Activated CD8-positive, alpha-beta memory T cell treated with anti-CD3 and anti-CD28 coated beads, Interleukin-2, amount 10 ng/mL, durations not matched to agents 7 days and 5 days (primary cell): ENCODE measurements around the gene SMIM5. TPM values are rescaled to one million over a fixed set of nuclear protein-coding genes. Genes with fewer than 3 reads are reported as not detected.

Source experiments
- ATAC-seq: fragments of 150-1000 bp; cut with Tn5 transposase; one replicate; pipeline ENCODE4 v1.10.0; 2021; ENCODE audit warnings: moderate library complexity
- CTCF ChIA-PET: fragments of 350-600 bp; sonication (Branson Sonifier 250); formaldehyde crosslinking; loops from one replicate; lab custom pipeline; 2021; ENCODE audit warnings: antibody characterized with exemption; lab: Charles Lee
- DNase-seq: peaks from one replicate; pipeline ENCODE4 v3.0.0-alpha.2; 2020
- H3K27ac Mint-ChIP-seq: one replicate; pipeline ENCODE4 v1.8.0; 2021; ENCODE audit warnings: mild to moderate bottlenecking, mixed read lengths
- H3K27me3 Mint-ChIP-seq: one replicate; pipeline ENCODE4 v1.8.0; 2021; ENCODE audit warnings: mixed read lengths
- H3K36me3 Mint-ChIP-seq: one replicate; pipeline ENCODE4 v1.8.0; 2021; ENCODE audit warnings: mild to moderate bottlenecking, mixed read lengths
- H3K4me1 Mint-ChIP-seq: one replicate; pipeline ENCODE4 v1.8.0; 2021; ENCODE audit warnings: mixed read lengths
- H3K4me3 Mint-ChIP-seq: one replicate; pipeline ENCODE4 v1.8.0; 2021; ENCODE audit warnings: mild to moderate bottlenecking, moderate library complexity, mixed read lengths
- H3K9me3 Mint-ChIP-seq: one replicate; pipeline ENCODE4 v1.8.0; 2022; ENCODE audit warnings: low read depth, mixed read lengths
- total RNA-seq, 2 experiments: library from RNA; stranded (reverse); gene quantifications; one replicate each; pipeline ENCODE4 v1.2.3, GENCODE V29; 2021

The SMIM5 gene
- total RNA-seq, 2 experiments from 2014 or later: 0.15 TPM; not detected in 1

- ATAC-seq (no peak), DNase-seq (no peak)
- Mint-ChIP-seq H3K4me1 (peaks cover 21% of the 10 kb centered on the region), H3K4me3 (no peak overlapping the region), H3K27ac (no peak overlapping the region), H3K36me3 (peaks cover 29% of the 10 kb centered on the region), H3K9me3 (no peaks in the 10 kb centered on the region), H3K27me3 (no peaks in the 10 kb centered on the region)
- CTCF ChIA-PET: interaction anchor here (0.6 to 26.3 kb wide), 3 partner anchors 8 to 78 kb away, joined by 3 to 428 read pairs (median 17); partner anchors contain the start of gene SMIM5
These were observed 37.6 kb downstream of the SMIM5 start for GRCh38 chr17:75670868-75671267.

- no peak for DNase-seq
- H3K4me3 Mint-ChIP-seq: no peak overlapping the region
- ATAC-seq: no peak
- H3K36me3 Mint-ChIP-seq: peaks cover 34% of the 10 kb centered on the region
- H3K27me3 Mint-ChIP-seq: no peaks in the 10 kb centered on the region
- CTCF ChIA-PET: interaction anchor here (0.8 to 26.3 kb wide), 5 partner anchors 11 to 77 kb away, joined by 3 to 428 read pairs (median 4); partner anchors contain the start of gene SMIM5
- peaks cover 21% of the 10 kb centered on the region for H3K4me1 Mint-ChIP-seq
- no peaks in the 10 kb centered on the region for H3K9me3 Mint-ChIP-seq
- no peak overlapping the region for H3K27ac Mint-ChIP-seq
These were observed 38.8 kb downstream of the SMIM5 start for GRCh38 chr17:75672011-75672410.

GRCh38 chr17:75673487-75673886 lies 40.3 kb downstream of the SMIM5 start:
- no peaks in the 10 kb centered on the region for H3K9me3 Mint-ChIP-seq
- ATAC-seq: no peak

GRCh38 chr17:75676461-75676860 lies 43.2 kb downstream of the SMIM5 start:
- CTCF ChIA-PET: interaction anchor here (0.8 to 26.3 kb wide), 7 partner anchors 9 to 72 kb away, joined by 3 to 428 read pairs (median 8); partner anchors contain the start of genes RECQL5, SAP30BP and SMIM5
- Mint-ChIP-seq H3K4me1 (peaks cover 15% of the 10 kb centered on the region), H3K27ac (no peak overlapping the region), H3K9me3 (no peaks in the 10 kb centered on the region), H3K4me3 (no peak overlapping the region), H3K27me3 (no peaks in the 10 kb centered on the region), H3K36me3 (peaks cover 19% of the 10 kb centered on the region)
- DNase-seq (no peak), ATAC-seq (no peak)

More at GRCh38 chr17:75673487-75673886, 40.3 kb downstream of the SMIM5 start:
- Mint-ChIP-seq H3K27me3 (no peaks in the 10 kb centered on the region), H3K4me1 (peaks cover 25% of the 10 kb centered on the region), H3K36me3 (peaks cover 32% of the 10 kb centered on the region), H3K27ac (peak overlapping the region; percentile 11), H3K4me3 (no peak overlapping the region)
- DNase-seq: no peak
- CTCF ChIA-PET: interaction anchor here (0.8 to 26.3 kb wide), 6 partner anchors 15 to 75 kb away, joined by 3 to 428 read pairs (median 3); partner anchors contain the start of gene SMIM5

GRCh38 chr17:75679706-75680211 lies 46.5 kb downstream of the SMIM5 start:
- DNase-seq: no peak
- ATAC-seq: no peak
- Mint-ChIP-seq H3K36me3 (peaks cover 12% of the 10 kb centered on the region), H3K9me3 (no peaks in the 10 kb centered on the region), H3K27me3 (no peaks in the 10 kb centered on the region), H3K27ac (no peak overlapping the region), H3K4me1 (peaks cover 16% of the 10 kb centered on the region), H3K4me3 (no peak overlapping the region)
- CTCF ChIA-PET: interaction anchor here (3.2 to 26.3 kb wide), 2 partner anchors 46 to 69 kb away, joined by 11 to 428 read pairs; partner anchors contain the start of gene SMIM5

- no peak for DNase-seq
- no peak for ATAC-seq
- no peaks in the 10 kb centered on the region for H3K27me3 Mint-ChIP-seq
- no peak overlapping the region for H3K27ac Mint-ChIP-seq
- CTCF ChIA-PET: interaction anchor here (1.4 to 26.3 kb wide), 3 partner anchors 47 to 80 kb away, joined by 3 to 428 read pairs (median 11); partner anchors contain the start of gene SMIM5
- no peaks in the 10 kb centered on the region for H3K9me3 Mint-ChIP-seq
- H3K4me3 Mint-ChIP-seq: no peak overlapping the region
- peaks cover 15% of the 10 kb centered on the region for H3K4me1 Mint-ChIP-seq
- H3K36me3 Mint-ChIP-seq: peaks cover 11% of the 10 kb centered on the region
These were observed 47.2 kb downstream of the SMIM5 start for GRCh38 chr17:75680431-75680830.

GRCh38 chr17:75681289-75681688 lies 48.1 kb downstream of the SMIM5 start:
- no peaks in the 10 kb centered on the region for H3K27me3 Mint-ChIP-seq
- no peak for DNase-seq
- no peak overlapping the region for H3K27ac Mint-ChIP-seq
- no peaks in the 10 kb centered on the region for H3K9me3 Mint-ChIP-seq
- CTCF ChIA-PET: interaction anchor here (1.4 to 26.3 kb wide), 4 partner anchors 48 to 80 kb away, joined by 3 to 428 read pairs (median 9); partner anchors contain the start of gene SMIM5
- no peak overlapping the region for H3K4me3 Mint-ChIP-seq
- no peak for ATAC-seq
- H3K4me1 Mint-ChIP-seq: peaks cover 15% of the 10 kb centered on the region
- H3K36me3 Mint-ChIP-seq: peaks cover 11% of the 10 kb centered on the region

GRCh38 chr17:75683583-75683982 lies 50.3 kb downstream of the SMIM5 start:
- ATAC-seq: no peak
- Mint-ChIP-seq H3K4me1 (peaks cover 23% of the 10 kb centered on the region), H3K27me3 (no peaks in the 10 kb centered on the region), H3K9me3 (no peaks in the 10 kb centered on the region), H3K4me3 (no peak overlapping the region), H3K27ac (no peak overlapping the region), H3K36me3 (peaks cover 14% of the 10 kb centered on the region)
- CTCF ChIA-PET: interaction anchor here (0.7 to 26.3 kb wide), 4 partner anchors 8 to 65 kb away, joined by 4 to 428 read pairs (median 5); no protein-coding TSS in a partner anchor
- DNase-seq: no peak

GRCh38 chr17:75684249-75684648 lies 51.0 kb downstream of the SMIM5 start:
- Mint-ChIP-seq H3K27ac (no peak overlapping the region), H3K9me3 (no peaks in the 10 kb centered on the region), H3K4me1 (peaks cover 28% of the 10 kb centered on the region), H3K36me3 (peaks cover 13% of the 10 kb centered on the region), H3K27me3 (no peaks in the 10 kb centered on the region), H3K4me3 (no peak overlapping the region)
- CTCF ChIA-PET: interaction anchor here (1.1 to 26.3 kb wide), 3 partner anchors 9 to 65 kb away, joined by 4 to 428 read pairs (median 6); no protein-coding TSS in a partner anchor
- no peak for DNase-seq
- no peak for ATAC-seq

GRCh38 chr17:75684924-75685323 lies 51.7 kb downstream of the SMIM5 start:
- H3K27me3 Mint-ChIP-seq: no peaks in the 10 kb centered on the region
- H3K27ac Mint-ChIP-seq: no peak overlapping the region
- ATAC-seq (no peak), DNase-seq (no peak)
- H3K9me3 Mint-ChIP-seq: no peaks in the 10 kb centered on the region
- CTCF ChIA-PET: interaction anchor here (1.3 to 26.3 kb wide), 2 partner anchors 52 to 64 kb away, joined by 4 to 428 read pairs; partner anchors contain the start of gene SMIM5
- peaks cover 35% of the 10 kb centered on the region for H3K4me1 Mint-ChIP-seq
- no peak overlapping the region for H3K4me3 Mint-ChIP-seq
- H3K36me3 Mint-ChIP-seq: peaks cover 15% of the 10 kb centered on the region

- DNase-seq (no peak), ATAC-seq (no peak)
- no peak overlapping the region for H3K27ac Mint-ChIP-seq
- H3K36me3 Mint-ChIP-seq: peaks cover 15% of the 10 kb centered on the region
- H3K4me3 Mint-ChIP-seq: no peak overlapping the region
- H3K9me3 Mint-ChIP-seq: no peaks in the 10 kb centered on the region
- no peaks in the 10 kb centered on the region for H3K27me3 Mint-ChIP-seq
- CTCF ChIA-PET: interaction anchor here (1.0 to 26.3 kb wide), 3 partner anchors 9 to 63 kb away, joined by 4 to 428 read pairs (median 4); partner anchors contain the start of gene SMIM5
- H3K4me1 Mint-ChIP-seq: peaks cover 40% of the 10 kb centered on the region
These were observed 52.3 kb downstream of the SMIM5 start for GRCh38 chr17:75685499-75685898.

- Mint-ChIP-seq H3K4me3 (no peak overlapping the region), H3K4me1 (peaks cover 52% of the 10 kb centered on the region), H3K36me3 (peaks cover 12% of the 10 kb centered on the region), H3K27me3 (no peaks in the 10 kb centered on the region), H3K27ac (peak overlapping the region; percentile 38), H3K9me3 (no peaks in the 10 kb centered on the region)
- ATAC-seq: peak; percentile 35
- CTCF ChIA-PET: interaction anchor here (0.6 to 26.3 kb wide), 7 partner anchors 13 to 191 kb away, joined by 3 to 428 read pairs (median 3); partner anchors contain the start of genes GALK1 and SMIM5
- DNase-seq: no peak
These were observed 55.1 kb downstream of the SMIM5 start for GRCh38 chr17:75688209-75688825.

- no peaks in the 10 kb centered on the region for H3K9me3 Mint-ChIP-seq
- DNase-seq (peak; percentile 49), ATAC-seq (peak; percentile 43)
- peak overlapping the region; percentile 38 for H3K27ac Mint-ChIP-seq
- H3K27me3 Mint-ChIP-seq: no peaks in the 10 kb centered on the region
- H3K4me1 Mint-ChIP-seq: peaks cover 50% of the 10 kb centered on the region
- CTCF ChIA-PET: interaction anchor here (1.6 to 26.3 kb wide), 4 partner anchors 14 to 59 kb away, joined by 4 to 428 read pairs (median 11); partner anchors contain the start of gene SMIM5
- H3K36me3 Mint-ChIP-seq: peaks cover 12% of the 10 kb centered on the region
- H3K4me3 Mint-ChIP-seq: no peak overlapping the region
These were observed 56.2 kb downstream of the SMIM5 start for GRCh38 chr17:75689441-75689873.
